RCC 7860 (cell line): ENCODE measurements around the gene MYLK4.

Experiments used
- DNase-seq: peaks from one replicate; pipeline ENCODE4 v3.0.0-alpha.2; 2015; ENCODE audit warnings: low spot score
- FAIRE-seq: peaks from 2 replicates; lab custom pipeline; 2012; peaks lifted over from hg19 to GRCh38; lab: Jason Lieb, UNC

Gene MYLK4

GRCh38 chr6:2635911-2636310, 114.8 kb downstream of the MYLK4 start:
- FAIRE-seq (no peak), DNase-seq (no peak)

GRCh38 chr6:2634139-2634964, 116.4 kb downstream of the MYLK4 start:
- DNase-seq (peak; percentile 53), FAIRE-seq (no peak)

GRCh38 chr6:2633736-2634135, 117.0 kb downstream of the MYLK4 start:
- DNase-seq (no peak), FAIRE-seq (no peak)

GRCh38 chr6:2632976-2633584, 117.6 kb downstream of the MYLK4 start:
- FAIRE-seq = no peak
- no peak for DNase-seq

GRCh38 chr6:2632368-2632767, 118.4 kb downstream of the MYLK4 start:
- FAIRE-seq (no peak), DNase-seq (no peak)

GRCh38 chr6:2630891-2631571, 119.7 kb downstream of the MYLK4 start:
- no peak for DNase-seq
- no peak for FAIRE-seq

GRCh38 chr6:2630359-2630758, 120.4 kb downstream of the MYLK4 start:
- DNase-seq (peak; percentile 88), FAIRE-seq (peak; percentile 83)

GRCh38 chr6:2626401-2626800, 124.3 kb downstream of the MYLK4 start:
- FAIRE-seq = peak; percentile 92
- peak; percentile 92 for DNase-seq

GRCh38 chr6:2625581-2625980, 125.1 kb downstream of the MYLK4 start:
- no peak for FAIRE-seq
- DNase-seq = no peak

- no peak for FAIRE-seq
- no peak for DNase-seq
Observed at GRCh38 chr6:2624177-2624576, 126.5 kb downstream of the MYLK4 start.

GRCh38 chr6:2623295-2623694, 127.4 kb downstream of the MYLK4 start:
- FAIRE-seq (no peak), DNase-seq (no peak)

- FAIRE-seq (no peak), DNase-seq (no peak)
Observed at GRCh38 chr6:2622671-2623070, 128.1 kb downstream of the MYLK4 start.

- no peak for FAIRE-seq
- DNase-seq = no peak
Observed at GRCh38 chr6:2619651-2620050, 131.1 kb downstream of the MYLK4 start.

- no peak for FAIRE-seq
- no peak for DNase-seq
Observed at GRCh38 chr6:2617729-2618128, 133.0 kb downstream of the MYLK4 start.

- FAIRE-seq (no peak), DNase-seq (no peak)
Observed at GRCh38 chr6:2616811-2617210, 133.9 kb downstream of the MYLK4 start.

GRCh38 chr6:2615251-2615650, 135.5 kb downstream of the MYLK4 start:
- no peak for FAIRE-seq
- DNase-seq = no peak

- FAIRE-seq (no peak), DNase-seq (no peak)
Observed at GRCh38 chr6:2614846-2615245, 135.9 kb downstream of the MYLK4 start.

- FAIRE-seq = no peak
- DNase-seq = no peak
Observed at GRCh38 chr6:2614155-2614554, 136.6 kb downstream of the MYLK4 start.
